Measurements from ENCODE around the gene BMAL1. TPM values are rescaled to one million over a fixed set of nuclear protein-coding genes. Genes with fewer than 3 reads are reported as not detected.

The BMAL1 gene
- total and polyA plus RNA-seq, 2 of the 4 experiments (the other 2 are of a cell fraction), result 8.8 to 9.9 TPM

- peak overlapping the region; percentile 6; the same call in 1 of the 2 replicates for H3K14ac ChIP-seq (replicated peaks; ENCODE audit: low read depth, low read length)
- peak overlapping the region; percentile 44 for H3K23ac ChIP-seq (ENCODE audit: low read depth, low read length)
- peak overlapping the region; percentile 18; the same call in 1 of the 2 replicates for H3K27ac ChIP-seq (ENCODE audit: insufficient read depth, low read length)
- intact Hi-C loops (cut with micrococcal nuclease), result loop anchor here (1.0 to 10.0 kb wide), 6 partner anchors 16 to 315 kb away; partner anchors contain the start of gene BTBD10
- no peaks in the 10 kb centered on the region for H3K9me3 ChIP-seq (ENCODE audit: control insufficient read depth, insufficient read depth, low read length)
- peaks cover 4% of the 10 kb centered on the region; the same call in 1 of the 2 replicates for H3K4me1 ChIP-seq (ENCODE audit: control insufficient read depth, insufficient read depth, low read length)
- POLR2A ChIA-PET (ENCODE audit: unreplicated experiment), result interaction anchor here (0.7 kb wide), 2 partner anchors 10 to 1135 kb away, joined by 4 to 5 read pairs; no protein-coding TSS in a partner anchor
- H4K91ac ChIP-seq (ENCODE audit: insufficient read depth, low read depth, low read length), result no peak overlapping the region
- no peak overlapping the region for H2BK15ac ChIP-seq (ENCODE audit: low read depth, low read length)
- peak overlapping the region; percentile 55 for H2AK9ac ChIP-seq (replicated peaks; ENCODE audit: low read depth, low read length, poor library complexity)
- no peak overlapping the region for H3K18ac ChIP-seq (ENCODE audit: low read depth, low read length)
- H3K36me3 ChIP-seq (ENCODE audit: control insufficient read depth, insufficient read depth, low read length), result no peaks in the 10 kb centered on the region
- BruUV-seq (replicated peaks), result no TSS peak
- dilution Hi-C loops (cut with HindIII; ENCODE audit: low sequenced_read_pairs, unreplicated experiment), result no loop called here
- peak overlapping the region; percentile 9 for H2BK5ac ChIP-seq (ENCODE audit: low read depth, low read length, poor library complexity, severe bottlenecking)
- no peak overlapping the region for H2AK5ac ChIP-seq (ENCODE audit: low read depth, low read length)
- H4K8ac ChIP-seq (ENCODE audit: low read depth in 2 of 2, low read length in 2 of 2), result peak overlapping the region in 1 of 2 experiments; percentile 10; a peak in 1 of 4 replicates
- CTCF ChIA-PET, result interaction anchor here (0.6 kb wide), 1 partner anchor 58 kb away, joined by 3 read pairs; no protein-coding TSS in a partner anchor
- 0% methylated on average over 33 of the region's 72 CpGs; no CpG with 5 or more reads in 1 of the 2 experiments for WGBS, 2 experiments (ENCODE audit: extremely low coverage in 2 of 2, insufficient read length in 1 of 2)
- peak overlapping the region; percentile 99 for H2AFZ ChIP-seq (replicated peaks; ENCODE audit: low read length, poor library complexity)
- ATAC-seq (ENCODE audit: low read depth), result peak; percentile 94
- H3K4me3 ChIP-seq (ENCODE audit: insufficient read depth, low read depth, low read length), result peak overlapping the region; percentile 95
- peaks cover 23% of the 10 kb centered on the region for H4K20me1 ChIP-seq (ENCODE audit: insufficient read depth, low read length)
- H2BK20ac ChIP-seq (ENCODE audit: low read depth, low read length), result no peak overlapping the region
- H4K5ac ChIP-seq (ENCODE audit: low read depth, low read length), result no peak overlapping the region
- peaks cover 5 to 36% of the 10 kb centered on the region in 2 experiments; a peak in 3 of 4 replicates for H3K79me1 ChIP-seq (ENCODE audit: low read depth in 1 of 2, low read length in 2 of 2)
- H3K27me3 ChIP-seq (ENCODE audit: control insufficient read depth, insufficient read depth, low read length), result peaks cover 4% of the 10 kb centered on the region; the same call in 1 of the 2 replicates
- no peak overlapping the region for H3K56ac ChIP-seq (ENCODE audit: extremely low read depth, insufficient read depth, low read length)
- H3K9ac ChIP-seq (ENCODE audit: low read depth, low read length), result peak overlapping the region; percentile 31; the same call in 1 of the 2 replicates
- H2BK120ac ChIP-seq (ENCODE audit: low read depth, low read length), result 0 out of 2 replicates have a peak overlapping the region, but pooled peaks have one; percentile 2
- 0 out of 2 replicates have a peak overlapping the region, but pooled peaks have one; percentile 2 for H3K4ac ChIP-seq (ENCODE audit: low read depth, low read length)
- peak overlapping the region; percentile 93 for H3K4me2 ChIP-seq (ENCODE audit: low read depth, low read length)
- in situ Hi-C loops (cut with MboI; ENCODE audit: low sequenced_read_pairs), result no loop called here
- peaks cover 11% of the 10 kb centered on the region; the same call in 1 of the 2 replicates for H3K9me1 ChIP-seq (ENCODE audit: insufficient read depth, low read length)
- DNase-seq, result peak; percentile 97
- no peak for TF ChIP-seq CHD1 (IDR thresholded peaks at IDR 0.05; ENCODE audit: low read depth, low read length)
- no peak for TF ChIP-seq CEBPB (IDR thresholded peaks at IDR 0.05; ENCODE audit: low read depth, low read length)
- no peak for TF ChIP-seq MAZ (IDR thresholded peaks at IDR 0.05; ENCODE audit: borderline replicate concordance, low read depth, low read length)
- TF ChIP-seq RAD21 (IDR thresholded peaks at IDR 0.05; ENCODE audit: low read length), result no peak
- TF ChIP-seq FOS (IDR thresholded peaks at IDR 0.05; ENCODE audit: low read depth, low read length), result peak; percentile 95
- no peak for TF ChIP-seq RFX5 (IDR thresholded peaks at IDR 0.05; ENCODE audit: low read depth, low read length)
- 0 out of 2 replicates have a peak, but pooled peaks have one; percentile 13 for TF ChIP-seq MXI1 (IDR thresholded peaks at IDR 0.05; ENCODE audit: borderline replicate concordance, low read depth, low read length)
- 0 out of 2 replicates have a peak, but pooled peaks have one; percentile 32 for TF ChIP-seq USF2 (IDR thresholded peaks at IDR 0.05; ENCODE audit: low read depth, low read length)
- TF ChIP-seq MAFK (IDR thresholded peaks at IDR 0.05; ENCODE audit: low read depth, low read length), result no peak
- TF ChIP-seq POLR2A (IDR thresholded peaks at IDR 0.05; ENCODE audit: low read depth, low read length), result no peak; the same call in 1 of the 2 replicates
- TF ChIP-seq SMC3 (IDR thresholded peaks at IDR 0.05; ENCODE audit: low read depth, low read length), result no peak
- no peak for TF ChIP-seq NFE2L2 (IDR thresholded peaks at IDR 0.05; ENCODE audit: low read depth, low read length)
- TF ChIP-seq, protein P1, sequence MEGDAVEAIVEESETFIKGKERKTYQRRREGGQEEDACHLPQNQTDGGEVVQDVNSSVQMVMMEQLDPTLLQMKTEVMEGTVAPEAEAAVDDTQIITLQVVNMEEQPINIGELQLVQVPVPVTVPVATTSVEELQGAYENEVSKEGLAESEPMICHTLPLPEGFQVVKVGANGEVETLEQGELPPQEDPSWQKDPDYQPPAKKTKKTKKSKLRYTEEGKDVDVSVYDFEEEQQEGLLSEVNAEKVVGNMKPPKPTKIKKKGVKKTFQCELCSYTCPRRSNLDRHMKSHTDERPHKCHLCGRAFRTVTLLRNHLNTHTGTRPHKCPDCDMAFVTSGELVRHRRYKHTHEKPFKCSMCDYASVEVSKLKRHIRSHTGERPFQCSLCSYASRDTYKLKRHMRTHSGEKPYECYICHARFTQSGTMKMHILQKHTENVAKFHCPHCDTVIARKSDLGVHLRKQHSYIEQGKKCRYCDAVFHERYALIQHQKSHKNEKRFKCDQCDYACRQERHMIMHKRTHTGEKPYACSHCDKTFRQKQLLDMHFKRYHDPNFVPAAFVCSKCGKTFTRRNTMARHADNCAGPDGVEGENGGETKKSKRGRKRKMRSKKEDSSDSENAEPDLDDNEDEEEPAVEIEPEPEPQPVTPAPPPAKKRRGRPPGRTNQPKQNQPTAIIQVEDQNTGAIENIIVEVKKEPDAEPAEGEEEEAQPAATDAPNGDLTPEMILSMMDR (conservative IDR thresholded peaks at IDR 0.05; ENCODE audit: low read depth, low read length), result no peak
- no peak; the same call in 1 of the 2 replicates for TF ChIP-seq BHLHE40 (IDR thresholded peaks at IDR 0.05; ENCODE audit: low read depth, low read length)
These were observed 490 bp upstream of the BMAL1 start for GRCh38 chr11:13276832-13277767.

Data from IMR-90 (cell line).